Measurements from ENCODE around the gene TBL2.
"Not testable (repeated sequence)": the region's sequence is repeated elsewhere in the genome, so short reads cannot be mapped to it uniquely, and the experiment has no call there.

TBL2 gene

GRCh38 chr7:73570521-73570920, 7.9 kb downstream of the TBL2 start:
- Histone ChIP-seq H3K4me3 (ENCODE audit: low read length) (no peak overlapping the region), H2AFZ (ENCODE audit: low read depth, low read length) (no peak overlapping the region), H3K36me3 (replicated peaks; ENCODE audit: low read depth, low read length) (peaks cover 51% of the 10 kb centered on the region), H3K9me3 (ENCODE audit: insufficient read depth, low read length) (no peaks in the 10 kb centered on the region), H3K27ac (ENCODE audit: low read length) (no peak overlapping the region), H4K20me1 (ENCODE audit: insufficient read depth, low read length) (peaks cover 9% of the 10 kb centered on the region; the same call in 1 of the 2 replicates), H3K79me2 (ENCODE audit: low read length) (peaks cover 11% of the 10 kb centered on the region), H3K27me3 (ENCODE audit: low read depth, low read length) (no peaks in the 10 kb centered on the region), H3K9ac (ENCODE audit: low read length) (no peak overlapping the region), H3K4me2 (ENCODE audit: low read length) (no peak overlapping the region), H3K4me1 (ENCODE audit: low read length) (peaks cover 8% of the 10 kb centered on the region; the same call in 1 of the 2 replicates)
- TF ChIP-seq EZH2phosphoT487 (IDR thresholded peaks at IDR 0.05; ENCODE audit: low read depth) (no peak), CTCF (IDR thresholded peaks at IDR 0.05; ENCODE audit: low read depth, low read length) (no peak)

- no peak overlapping the region for H3K4me3 ChIP-seq (ENCODE audit: low read length)
- no peaks in the 10 kb centered on the region for H3K9me3 ChIP-seq (ENCODE audit: insufficient read depth, low read length)
- no peak for TF ChIP-seq EZH2phosphoT487 (IDR thresholded peaks at IDR 0.05; ENCODE audit: low read depth)
- no peak for TF ChIP-seq CTCF (IDR thresholded peaks at IDR 0.05; ENCODE audit: low read depth, low read length)
- peaks cover 43% of the 10 kb centered on the region for H3K36me3 ChIP-seq (replicated peaks; ENCODE audit: low read depth, low read length)
- H3K9ac ChIP-seq (ENCODE audit: low read length), result no peak overlapping the region
- H2AFZ ChIP-seq (ENCODE audit: low read depth, low read length), result no peak overlapping the region
- H3K27me3 ChIP-seq (ENCODE audit: low read depth, low read length), result no peaks in the 10 kb centered on the region
- H4K20me1 ChIP-seq (ENCODE audit: insufficient read depth, low read length), result peaks cover 4% of the 10 kb centered on the region; the same call in 1 of the 2 replicates
- H3K4me1 ChIP-seq (ENCODE audit: low read length), result peaks cover 8% of the 10 kb centered on the region; the same call in 1 of the 2 replicates
- no peak overlapping the region for H3K27ac ChIP-seq (ENCODE audit: low read length)
- H3K79me2 ChIP-seq (ENCODE audit: low read length), result peaks cover under 1% of the 10 kb centered on the region; the same call in 1 of the 2 replicates
- no peak overlapping the region for H3K4me2 ChIP-seq (ENCODE audit: low read length)
These were observed 9.3 kb downstream of the TBL2 start for GRCh38 chr7:73569042-73569608.

GRCh38 chr7:73567846-73568685, 10.3 kb downstream of the TBL2 start:
- Histone ChIP-seq H3K79me2 (ENCODE audit: low read length) (no peaks in the 10 kb centered on the region), H3K4me2 (ENCODE audit: low read length) (no peak overlapping the region), H4K20me1 (ENCODE audit: insufficient read depth, low read length) (no peaks in the 10 kb centered on the region), H3K27me3 (ENCODE audit: low read depth, low read length) (no peaks in the 10 kb centered on the region), H3K36me3 (replicated peaks; ENCODE audit: low read depth, low read length) (peaks cover 33% of the 10 kb centered on the region), H3K9me3 (ENCODE audit: insufficient read depth, low read length) (no peaks in the 10 kb centered on the region), H3K9ac (ENCODE audit: low read length) (no peak overlapping the region), H2AFZ (ENCODE audit: low read depth, low read length) (no peak overlapping the region), H3K4me3 (ENCODE audit: low read length) (no peak overlapping the region), H3K27ac (ENCODE audit: low read length) (no peak overlapping the region), H3K4me1 (ENCODE audit: low read length) (peaks cover 8% of the 10 kb centered on the region; the same call in 1 of the 2 replicates)
- no peak for TF ChIP-seq CTCF (IDR thresholded peaks at IDR 0.05; ENCODE audit: low read depth, low read length)
- no peak for TF ChIP-seq EZH2phosphoT487 (IDR thresholded peaks at IDR 0.05; ENCODE audit: low read depth)

- H3K79me2 ChIP-seq (ENCODE audit: low read length), result no peaks in the 10 kb centered on the region
- H4K20me1 ChIP-seq (ENCODE audit: insufficient read depth, low read length), result no peaks in the 10 kb centered on the region
- H3K27me3 ChIP-seq (ENCODE audit: low read depth, low read length), result no peaks in the 10 kb centered on the region
- H3K4me2 ChIP-seq (ENCODE audit: low read length), result no peak overlapping the region
- peaks cover 24% of the 10 kb centered on the region for H3K36me3 ChIP-seq (replicated peaks; ENCODE audit: low read depth, low read length)
- H3K9ac ChIP-seq (ENCODE audit: low read length), result no peak overlapping the region
- peaks cover 8% of the 10 kb centered on the region; the same call in 1 of the 2 replicates for H3K4me1 ChIP-seq (ENCODE audit: low read length)
- H3K4me3 ChIP-seq (ENCODE audit: low read length), result no peak overlapping the region
- H3K27ac ChIP-seq (ENCODE audit: low read length), result no peak overlapping the region
- TF ChIP-seq EZH2phosphoT487 (IDR thresholded peaks at IDR 0.05; ENCODE audit: low read depth), result no peak
- H3K9me3 ChIP-seq (ENCODE audit: insufficient read depth, low read length), result 0 out of 2 replicates have a peak, but pooled peaks cover 4% of the 10 kb centered on the region
- H2AFZ ChIP-seq (ENCODE audit: low read depth, low read length), result no peak overlapping the region
These were observed 11.2 kb downstream of the TBL2 start for GRCh38 chr7:73567140-73567539.

- Histone ChIP-seq H3K9ac (ENCODE audit: low read length) (peak overlapping the region; percentile 49; the same call in 1 of the 2 replicates), H3K4me1 (ENCODE audit: low read length) (peaks cover 12% of the 10 kb centered on the region; the same call in 1 of the 2 replicates), H3K4me2 (ENCODE audit: low read length) (peak overlapping the region; percentile 92), H2AFZ (ENCODE audit: low read depth, low read length) (peak overlapping the region; percentile 67; the same call in 1 of the 2 replicates), H3K36me3 (replicated peaks; ENCODE audit: low read depth, low read length) (peaks cover 24% of the 10 kb centered on the region), H3K4me3 (ENCODE audit: low read length) (peak overlapping the region; percentile 69)
- not testable (repeated sequence) for H3K79me2 ChIP-seq (ENCODE audit: low read length); H3K27me3 ChIP-seq (ENCODE audit: low read depth, low read length); H4K20me1 ChIP-seq (ENCODE audit: insufficient read depth, low read length); H3K9me3 ChIP-seq (ENCODE audit: insufficient read depth, low read length); H3K27ac ChIP-seq (ENCODE audit: low read length)
These were observed 11.9 kb downstream of the TBL2 start for GRCh38 chr7:73566431-73566830.
